ENCODE results near the gene AOAH. TPM values are rescaled to one million over a fixed set of nuclear protein-coding genes. Genes with fewer than 3 reads are reported as not detected.

AOAH gene
- total RNA-seq, 1 experiment from 2014 or later = 29.3 TPM

DNA sequence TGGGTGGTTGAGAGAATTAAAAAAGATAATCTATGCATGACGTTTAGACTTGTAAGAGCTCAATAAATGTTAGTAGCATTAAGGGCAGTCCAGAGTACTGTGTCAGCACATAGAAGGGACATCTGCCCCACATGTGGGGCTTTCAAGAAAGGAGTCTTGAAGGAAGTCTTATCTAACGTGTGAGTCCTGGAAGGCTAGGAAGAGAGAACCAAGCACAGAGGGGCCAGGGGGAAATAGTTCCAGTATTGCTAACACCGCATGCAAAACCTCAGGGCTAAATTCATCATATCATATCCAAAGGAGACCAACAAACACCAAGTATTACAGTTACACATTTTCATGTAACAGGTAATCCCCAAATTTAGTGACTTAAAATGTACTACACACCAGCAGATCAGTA, 122.7 kb downstream of the AOAH start:
- DNase-seq (ENCODE audit: low spot score) = no peak

DNA sequence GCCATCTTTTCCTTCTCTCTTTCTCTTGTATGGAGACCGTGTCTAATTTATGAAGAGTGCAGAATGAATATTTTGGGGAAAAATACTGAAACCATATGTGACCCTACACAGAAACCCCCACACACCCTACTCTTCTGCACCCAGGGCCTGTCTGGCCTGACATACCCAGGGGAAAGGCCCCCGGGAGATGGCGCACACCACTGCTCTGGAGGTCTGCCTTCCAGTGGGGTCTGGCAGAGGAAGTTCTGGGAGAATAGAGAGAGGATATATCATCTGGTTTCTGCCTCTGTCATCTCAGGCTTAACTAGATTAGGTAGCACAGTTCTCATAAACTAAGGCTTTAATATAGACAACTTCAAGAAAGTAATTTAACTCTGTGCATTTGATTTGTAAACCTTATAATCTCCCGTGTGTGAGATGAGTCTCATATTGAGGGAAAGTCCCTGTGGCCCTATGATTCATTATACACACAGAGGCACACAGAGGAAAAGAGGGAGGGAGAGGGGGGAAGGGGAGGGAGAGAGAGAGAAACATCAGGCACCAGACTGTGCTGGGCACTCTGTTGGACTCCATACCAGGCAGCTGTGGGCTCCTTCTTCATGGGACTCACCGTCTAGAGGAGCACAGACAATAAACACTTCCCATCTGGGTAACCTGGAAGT, 123.3 kb downstream of the AOAH start:
- DNase-seq (ENCODE audit: low spot score) = peak; percentile 76

DNA sequence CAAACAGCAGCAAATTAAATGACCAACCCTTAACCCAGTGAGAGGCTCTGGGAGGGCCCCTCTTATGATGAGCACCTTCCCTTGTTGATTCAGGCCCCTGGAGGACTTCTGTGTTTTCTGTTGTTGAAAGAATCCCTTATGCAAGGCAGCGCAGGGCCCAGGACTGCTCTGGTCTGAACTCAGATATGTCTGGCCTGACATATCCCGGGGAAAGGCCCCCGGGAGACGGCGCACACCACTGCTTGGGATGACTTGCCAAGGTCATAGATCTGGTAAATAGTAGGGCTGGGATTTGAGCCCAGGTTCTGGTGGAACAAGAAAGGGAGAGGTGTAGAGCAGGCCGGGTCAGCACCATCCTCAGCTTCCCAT, 124.0 kb downstream of the AOAH start:
- DNase-seq (ENCODE audit: low spot score) = no peak

DNA sequence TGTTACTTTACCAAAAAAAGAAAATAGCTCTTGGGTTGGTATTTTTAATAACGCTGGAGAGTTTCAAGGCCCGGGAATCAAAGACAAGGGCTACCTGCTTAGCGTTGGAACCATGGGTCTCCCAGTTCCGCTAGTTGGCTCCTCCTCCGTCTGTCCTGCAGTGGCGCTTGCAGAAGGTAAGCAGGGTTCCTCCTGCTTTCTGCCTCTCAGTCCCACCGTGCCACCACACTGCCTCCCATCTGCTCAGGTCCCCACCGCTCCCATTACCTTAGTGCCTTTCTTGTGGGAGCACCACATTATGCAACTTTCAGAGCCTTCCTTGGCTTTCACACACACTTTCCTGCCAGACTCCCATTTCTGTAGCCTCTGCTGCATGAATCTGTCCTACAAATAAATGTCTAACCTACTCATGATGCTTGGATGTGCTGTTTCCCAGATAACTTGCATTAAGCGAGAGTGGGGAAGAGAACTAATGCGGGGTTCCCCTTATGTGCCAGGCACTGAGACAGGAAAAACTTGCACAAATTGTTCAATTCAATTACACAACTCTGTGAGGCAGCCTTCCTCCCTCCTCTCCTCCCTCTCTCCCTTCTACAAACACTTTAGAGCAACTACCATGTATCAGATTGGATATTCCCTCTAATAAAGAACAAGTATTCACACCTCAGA, 124.5 kb downstream of the AOAH start:
- no peak for DNase-seq (ENCODE audit: low spot score)

DNA sequence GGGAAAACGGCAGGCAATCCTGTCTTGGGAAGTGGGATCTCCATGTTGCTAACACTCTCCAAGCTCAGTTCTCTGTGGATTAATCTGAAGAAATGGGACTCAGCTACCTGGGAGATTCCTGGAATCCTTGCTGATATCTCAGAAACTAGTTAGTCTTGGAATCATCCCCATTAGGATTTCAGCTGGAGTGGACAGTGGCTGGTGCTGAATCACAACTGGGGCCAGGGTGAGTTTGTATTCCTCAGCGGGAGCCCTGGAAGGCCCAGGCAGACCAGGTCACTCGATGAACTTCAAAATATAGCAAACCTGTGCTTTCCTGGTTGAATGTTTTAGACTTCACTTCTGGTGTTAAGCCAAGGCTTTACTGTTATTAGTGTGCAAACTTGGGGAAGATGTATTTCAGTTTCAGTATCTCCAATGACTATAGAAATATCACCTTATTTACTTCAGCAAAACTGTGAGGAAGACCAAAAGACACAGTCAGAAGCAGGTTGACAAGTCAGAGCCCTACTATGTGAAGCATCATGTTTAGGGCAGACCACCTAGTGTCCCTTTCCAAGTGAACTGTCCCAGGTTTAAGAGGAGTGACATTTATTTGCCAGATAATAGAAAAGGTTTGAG, 126.1 kb downstream of the AOAH start:
- no peak for DNase-seq (ENCODE audit: low spot score)

DNA sequence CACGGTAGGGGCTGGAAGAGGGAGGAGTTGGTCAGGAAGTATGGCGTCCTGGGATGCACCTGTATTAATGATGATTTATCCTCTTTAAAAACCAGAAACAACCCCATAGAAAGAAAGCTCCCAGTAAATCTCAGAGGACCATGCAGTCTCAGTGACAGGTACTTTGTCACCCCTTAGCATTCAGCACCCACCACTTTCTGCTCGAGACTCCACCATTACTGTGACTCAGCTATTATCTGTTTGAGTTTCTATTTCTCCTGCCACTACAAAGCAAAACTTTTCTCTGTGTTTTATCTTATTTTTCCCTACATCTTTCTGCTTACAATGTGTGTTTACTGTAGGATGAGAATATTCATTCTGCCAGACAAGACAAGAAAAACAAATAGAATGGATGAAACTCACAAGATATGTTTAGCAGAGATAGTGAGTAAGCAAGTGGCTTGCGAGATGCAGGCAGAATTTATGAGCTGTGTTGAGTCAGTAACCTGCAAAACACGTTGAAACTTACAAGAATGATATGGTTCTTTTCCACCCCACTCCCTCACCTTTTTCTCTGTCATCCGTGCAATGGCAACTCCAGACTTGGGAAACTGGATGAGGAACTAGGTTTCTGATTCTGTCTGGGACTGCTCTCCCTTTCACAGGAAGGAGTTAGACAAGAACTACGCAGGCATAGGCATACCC, 127.1 kb downstream of the AOAH start:
- no peak for DNase-seq (ENCODE audit: low spot score)

DNA sequence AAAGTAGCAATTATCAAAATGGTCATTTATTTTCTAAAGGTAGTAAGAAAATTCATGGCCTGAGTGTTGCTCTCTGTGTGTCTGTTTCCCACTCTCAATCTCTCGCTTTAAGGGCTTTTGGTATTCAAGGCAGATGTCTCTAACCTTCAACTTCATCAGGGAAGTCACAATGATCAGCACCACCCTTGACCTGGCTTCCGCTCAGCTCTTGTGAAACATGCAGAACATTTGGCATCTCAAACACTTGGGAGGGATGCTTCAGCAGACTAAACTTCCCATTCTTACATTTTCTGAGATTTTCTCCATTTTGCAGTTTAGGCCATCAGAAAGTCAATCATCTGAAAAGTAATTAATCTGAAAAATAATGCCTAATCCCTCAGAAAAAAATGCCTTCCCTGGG, 129.8 kb downstream of the AOAH start:
- DNase-seq (ENCODE audit: low spot score) = no peak

DNA sequence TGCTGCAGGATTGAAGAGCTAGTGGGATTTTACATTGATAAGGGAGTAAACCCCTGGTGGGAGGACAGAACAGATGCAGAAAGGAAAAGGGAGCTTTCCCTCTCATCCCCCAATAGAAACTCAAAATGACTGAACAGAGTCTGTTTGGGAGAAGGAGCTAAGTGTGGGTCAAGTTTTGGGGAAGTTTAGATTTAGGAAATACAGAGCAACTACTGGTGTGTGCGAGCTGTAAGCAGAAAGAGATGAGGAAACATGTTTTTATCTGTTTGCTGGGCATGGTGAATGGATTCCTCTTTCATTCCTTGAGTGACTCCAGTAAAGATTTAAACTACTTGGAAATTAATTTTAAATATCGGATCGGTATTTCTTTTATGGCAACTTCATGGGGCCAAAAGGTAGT, 132.7 kb downstream of the AOAH start:
- no peak for DNase-seq (ENCODE audit: low spot score)

DNA sequence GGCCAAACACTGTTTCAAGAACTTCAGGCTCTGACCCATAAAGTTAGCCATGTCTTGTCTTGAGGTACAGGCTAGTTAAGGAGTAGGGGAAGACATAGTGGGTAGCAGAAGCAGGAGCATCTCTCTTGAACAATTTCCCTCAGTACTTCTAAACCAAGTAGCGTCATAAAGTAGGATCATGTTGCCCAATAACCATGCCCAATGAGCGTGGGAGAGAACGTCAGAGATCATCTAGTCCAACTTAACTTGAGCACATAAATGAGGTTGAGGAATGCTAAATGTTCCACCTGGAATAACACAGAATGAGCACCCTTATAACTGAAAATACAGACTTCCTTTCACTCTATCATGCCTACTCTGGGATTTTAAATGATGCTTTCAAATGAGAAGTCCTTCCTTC, 134.9 kb downstream of the AOAH start:
- DNase-seq (ENCODE audit: low spot score) = no peak

DNA sequence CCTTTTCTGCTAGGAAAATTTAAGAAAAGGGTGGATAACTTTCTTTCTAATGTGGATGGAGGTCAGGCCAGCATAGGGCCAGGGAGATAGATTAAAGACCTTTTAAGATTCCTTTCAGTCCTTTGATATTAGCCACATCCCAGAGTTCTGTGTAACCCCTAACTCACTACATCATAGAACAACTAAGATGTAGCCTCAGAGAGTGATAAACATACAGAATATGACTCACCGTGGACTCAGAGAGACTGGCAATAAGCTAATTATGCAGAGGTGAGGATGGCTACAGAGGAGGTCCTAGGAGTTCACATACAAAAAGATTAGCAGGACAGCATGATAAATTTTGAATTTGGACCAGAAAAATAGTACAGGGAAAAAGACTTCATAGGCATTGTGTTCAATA, 141.0 kb downstream of the AOAH start:
- DNase-seq (ENCODE audit: low spot score) = peak; percentile 66

DNA sequence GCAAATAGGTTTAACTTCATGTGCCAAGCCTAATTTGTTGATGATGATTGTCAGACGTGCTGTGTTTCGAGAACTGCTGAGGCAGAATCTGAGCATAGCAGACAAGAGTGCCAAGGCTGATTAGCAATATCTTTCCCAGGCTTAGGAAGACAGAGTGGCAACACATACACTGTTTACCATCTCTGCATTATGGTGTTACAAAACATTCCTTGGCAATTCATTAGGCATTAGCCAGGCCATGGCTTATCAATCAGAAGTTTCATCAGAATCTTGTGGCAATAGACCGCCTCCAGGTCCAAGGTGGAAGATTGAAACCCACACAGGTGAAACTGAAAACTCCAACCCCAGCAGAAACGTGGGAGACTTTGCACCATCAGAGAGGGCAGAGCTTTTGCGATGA, 148.5 kb downstream of the AOAH start:
- DNase-seq (ENCODE audit: low spot score) = no peak

DNA sequence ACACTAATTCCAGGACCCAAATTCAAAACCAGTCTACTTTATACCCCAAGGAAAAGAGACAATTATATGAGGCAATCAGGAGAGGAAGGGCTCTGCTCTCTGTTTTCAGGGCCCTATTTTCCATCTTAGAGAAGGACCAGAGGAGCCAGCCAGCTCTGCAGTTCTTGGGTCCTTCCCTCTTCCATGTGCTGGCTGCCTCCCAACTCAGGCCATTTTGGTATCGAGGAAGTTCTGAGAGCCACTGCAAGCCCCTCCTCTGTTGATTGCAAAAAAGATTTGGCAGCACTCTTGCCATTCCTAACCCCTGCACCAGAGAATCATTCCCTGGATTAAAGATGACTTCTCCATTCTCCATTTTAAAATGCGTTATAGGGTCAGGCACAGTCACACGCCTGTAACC, 151.2 kb downstream of the AOAH start:
- no peak for DNase-seq (ENCODE audit: low spot score)

DNA sequence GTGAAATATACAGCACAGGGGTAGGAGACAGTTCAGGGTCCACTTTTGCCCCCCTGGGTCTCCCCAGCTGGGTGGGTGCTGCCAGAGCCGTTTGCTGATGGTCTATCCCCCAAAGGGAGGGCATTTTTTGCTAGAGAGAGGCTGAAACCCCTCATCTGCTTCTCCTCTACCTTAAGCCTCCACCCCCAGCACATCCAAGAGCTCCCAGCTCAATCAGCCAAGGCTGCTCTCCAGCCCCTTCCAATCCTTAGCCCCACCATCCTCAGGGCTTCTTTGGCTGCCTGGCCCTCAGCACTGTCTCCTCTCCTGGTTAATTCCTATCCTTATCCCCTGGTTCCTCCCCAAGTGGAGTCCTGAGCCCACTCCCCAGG, 153.1 kb downstream of the AOAH start:
- no peak for DNase-seq (ENCODE audit: low spot score)

DNA sequence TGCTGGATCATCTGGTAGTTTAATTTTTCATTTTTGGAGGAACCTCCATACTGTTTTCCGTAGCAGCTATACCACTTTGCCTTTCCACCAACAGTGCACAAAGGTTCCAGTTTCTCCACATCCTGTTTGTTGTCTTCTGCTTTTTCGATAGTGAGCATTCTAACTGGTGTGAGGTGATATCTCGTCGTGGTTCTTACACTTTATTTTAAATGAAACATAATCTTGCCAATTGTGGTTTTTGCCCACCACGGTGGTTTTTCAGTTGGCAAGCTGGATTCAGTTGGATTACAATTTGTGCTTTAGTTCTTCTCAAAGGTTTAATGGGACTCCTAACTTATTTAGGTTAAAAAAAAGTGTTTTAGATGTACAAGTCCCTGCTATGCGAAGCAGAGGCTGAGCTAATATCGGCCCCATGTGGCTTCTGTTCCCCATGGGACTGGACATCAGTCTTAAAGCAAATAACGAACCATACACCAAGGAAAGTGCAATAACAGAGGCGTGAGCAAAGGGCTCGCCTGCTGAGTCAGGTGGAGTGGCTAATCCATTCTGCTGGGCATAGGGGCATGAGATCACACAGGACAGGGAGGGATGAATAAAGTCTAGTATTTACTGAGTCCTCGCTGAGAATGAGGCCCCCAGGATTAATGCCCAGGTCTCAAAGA, 153.6 kb downstream of the AOAH start:
- DNase-seq (ENCODE audit: low spot score) = peak; percentile 45

DNA sequence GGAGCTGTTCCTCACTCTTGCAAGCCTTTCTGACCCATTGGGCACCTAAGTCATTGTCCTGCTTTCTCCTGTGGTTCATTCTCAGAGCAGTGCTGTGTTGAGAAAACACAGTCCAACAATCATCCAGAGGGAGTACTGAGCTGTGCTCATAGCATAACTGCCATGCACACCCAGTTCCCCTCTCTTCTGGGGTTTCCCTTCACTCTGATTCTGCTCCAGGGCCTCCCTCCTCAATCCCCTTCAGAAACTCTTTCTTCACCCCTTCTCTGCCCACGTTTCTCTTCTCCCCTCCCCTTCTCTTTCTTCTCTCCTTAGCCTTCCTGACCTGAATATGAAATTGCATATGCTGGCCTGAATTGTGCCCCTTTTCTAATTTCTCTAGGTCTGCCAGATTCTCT, 155.8 kb downstream of the AOAH start:
- no peak for DNase-seq (ENCODE audit: low spot score)

DNA sequence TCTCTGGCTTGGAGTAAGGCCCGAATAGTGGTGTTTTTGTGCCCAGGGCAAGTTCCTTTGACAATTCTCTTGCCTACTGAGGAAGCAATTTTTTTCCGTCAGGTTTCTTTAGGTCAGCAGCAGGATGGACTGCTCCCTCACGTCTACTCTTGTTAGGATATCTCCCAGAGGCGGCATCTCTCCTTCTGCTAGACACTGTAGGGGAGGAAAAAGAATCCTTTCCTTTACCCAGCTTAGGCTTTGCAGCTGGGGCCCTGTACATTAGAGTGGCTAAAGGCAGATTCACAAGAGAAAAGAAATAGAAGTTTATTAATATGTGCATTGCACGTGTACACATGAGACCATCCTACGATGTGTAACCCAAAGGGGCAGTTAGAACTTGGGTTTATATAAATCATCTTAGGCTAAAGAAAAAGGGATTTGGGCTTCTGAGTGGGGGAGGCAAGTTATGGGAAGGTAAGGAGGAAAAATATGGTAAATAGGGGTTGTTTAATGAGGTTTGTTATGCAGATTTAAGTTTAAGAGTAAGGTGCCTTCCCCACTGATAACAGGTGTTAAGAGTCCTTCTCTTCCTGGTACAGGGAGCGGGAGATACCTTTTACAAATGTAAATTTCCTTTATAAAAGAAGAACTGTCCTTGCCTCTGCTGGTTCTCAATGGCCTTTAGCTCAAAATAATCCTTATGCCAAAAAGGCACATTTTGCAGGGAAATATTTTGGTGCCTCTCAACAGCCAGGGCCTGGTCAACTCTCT, 156.4 kb downstream of the AOAH start:
- no peak for DNase-seq (ENCODE audit: low spot score)

DNA sequence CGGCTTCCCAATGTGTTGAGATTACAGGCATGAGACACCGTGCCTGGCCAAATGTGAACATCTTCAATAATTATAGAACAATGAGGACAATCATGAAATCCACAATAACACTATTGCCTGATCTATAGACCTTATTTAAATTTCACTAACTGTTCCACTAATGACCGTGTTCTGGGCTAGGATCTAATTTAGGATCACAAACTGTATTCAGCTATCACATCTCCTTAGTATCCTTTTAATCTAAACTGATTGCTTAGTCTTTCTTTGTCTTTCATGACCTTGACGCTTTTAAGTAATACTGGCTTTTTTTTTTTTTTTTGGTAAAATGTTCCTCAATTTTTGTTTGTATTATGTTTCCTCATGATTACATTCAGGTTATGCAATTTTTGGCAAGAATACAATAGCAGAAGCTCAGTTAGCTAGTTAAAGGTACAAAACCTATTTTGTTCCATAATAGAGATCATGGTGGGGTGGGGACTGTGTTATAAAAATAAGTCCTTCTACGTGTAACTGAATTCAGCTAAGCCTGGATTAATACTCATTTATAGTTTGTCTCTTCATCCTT, 158.4 kb downstream of the AOAH start:
- no peak for DNase-seq (ENCODE audit: low spot score)

DNA sequence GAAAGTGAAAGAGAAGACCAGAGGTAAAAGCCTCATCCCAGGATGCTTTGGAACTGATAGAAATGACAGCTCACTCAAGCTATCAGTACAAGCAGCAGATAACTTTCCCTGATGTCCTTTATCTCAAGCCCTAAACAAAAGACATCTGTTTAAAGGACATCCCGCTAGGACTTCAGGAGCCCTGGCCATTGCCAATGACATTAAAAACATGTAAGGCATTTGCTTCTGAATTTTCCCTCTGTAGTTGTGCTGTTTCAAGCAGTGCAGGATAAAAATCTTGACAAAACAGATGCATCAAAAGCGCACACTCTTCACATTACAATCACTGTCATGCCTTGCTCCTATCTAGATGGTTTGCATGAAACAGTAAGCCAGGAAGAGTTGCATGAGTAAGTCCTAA, 159.8 kb downstream of the AOAH start:
- DNase-seq (ENCODE audit: low spot score) = no peak

DNA sequence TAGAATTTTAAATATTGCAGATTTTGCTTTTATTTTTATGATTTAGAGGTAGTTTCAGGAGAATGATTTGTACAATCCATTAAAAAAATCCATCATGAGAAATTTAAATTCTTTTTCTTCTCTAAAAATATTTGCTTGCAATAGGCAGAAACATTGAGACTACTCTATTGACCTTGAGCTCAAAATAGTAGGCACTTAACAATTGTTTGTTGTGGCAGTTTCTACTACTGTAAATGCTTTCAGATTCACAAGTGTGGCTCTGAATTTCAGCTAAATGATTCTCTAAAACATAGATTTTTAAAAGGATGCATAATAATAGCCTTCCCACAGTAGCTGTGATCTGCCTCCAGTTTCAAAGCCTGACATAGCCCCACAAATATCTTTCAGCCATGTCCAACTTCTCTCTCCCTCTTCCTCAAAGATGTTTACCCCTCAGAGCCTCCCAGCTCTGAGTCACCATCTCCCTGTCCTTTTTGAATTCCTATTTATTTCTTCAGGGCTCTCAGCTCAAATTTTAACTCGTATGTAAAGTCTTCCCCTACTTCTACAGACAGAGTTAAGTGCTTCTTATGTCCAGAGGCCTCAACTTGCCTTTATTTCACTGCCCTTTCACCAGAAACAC, 160.5 kb downstream of the AOAH start:
- DNase-seq (ENCODE audit: low spot score) = no peak

DNA sequence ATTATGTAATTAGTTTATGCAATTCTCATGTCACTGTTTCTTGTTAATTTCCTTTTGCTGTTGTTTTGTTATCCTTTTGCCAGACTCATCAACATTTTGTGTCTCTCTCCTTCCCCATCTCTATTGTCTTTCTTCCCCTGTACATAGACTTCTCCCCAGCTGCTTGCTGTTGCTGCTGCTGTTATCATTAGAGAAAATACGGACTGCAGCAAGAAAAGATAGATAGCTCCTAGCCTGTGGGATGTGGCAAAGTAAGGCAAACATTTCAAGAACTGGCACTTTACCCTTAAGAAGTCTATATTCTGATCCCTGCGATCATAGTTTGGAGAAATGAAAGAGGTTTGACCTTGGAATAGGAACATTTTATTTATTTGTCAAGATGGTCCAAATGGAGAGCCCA, 162.2 kb downstream of the AOAH start:
- DNase-seq (ENCODE audit: low spot score) = no peak

DNA sequence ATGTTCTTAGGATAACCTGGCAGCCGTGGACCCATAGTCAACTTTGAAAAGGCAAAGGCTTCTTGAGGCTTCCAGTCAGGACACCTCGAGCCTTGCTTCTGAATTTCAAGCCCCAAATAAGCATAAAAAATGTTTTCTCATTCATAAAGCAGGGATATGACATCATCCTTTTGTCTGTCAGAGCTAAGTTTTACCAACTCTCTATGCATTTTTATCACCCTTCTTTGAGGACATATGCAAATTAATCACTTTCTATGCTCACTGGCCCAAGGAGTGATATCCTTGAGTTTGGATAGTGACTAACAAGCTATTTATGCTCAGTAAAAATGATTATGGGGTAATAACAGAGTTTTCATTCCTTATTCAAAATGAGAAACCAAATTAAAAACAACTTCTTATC, 175.3 kb downstream of the AOAH start:
- no peak for DNase-seq (ENCODE audit: low spot score)
